ENCODE measurements around the gene MLLT3. TPM values are rescaled to one million over a fixed set of nuclear protein-coding genes. Genes with fewer than 3 reads are reported as not detected.

The MLLT3 gene
- total RNA-seq, 1 experiment from 2014 or later = 21.6 TPM

DNA sequence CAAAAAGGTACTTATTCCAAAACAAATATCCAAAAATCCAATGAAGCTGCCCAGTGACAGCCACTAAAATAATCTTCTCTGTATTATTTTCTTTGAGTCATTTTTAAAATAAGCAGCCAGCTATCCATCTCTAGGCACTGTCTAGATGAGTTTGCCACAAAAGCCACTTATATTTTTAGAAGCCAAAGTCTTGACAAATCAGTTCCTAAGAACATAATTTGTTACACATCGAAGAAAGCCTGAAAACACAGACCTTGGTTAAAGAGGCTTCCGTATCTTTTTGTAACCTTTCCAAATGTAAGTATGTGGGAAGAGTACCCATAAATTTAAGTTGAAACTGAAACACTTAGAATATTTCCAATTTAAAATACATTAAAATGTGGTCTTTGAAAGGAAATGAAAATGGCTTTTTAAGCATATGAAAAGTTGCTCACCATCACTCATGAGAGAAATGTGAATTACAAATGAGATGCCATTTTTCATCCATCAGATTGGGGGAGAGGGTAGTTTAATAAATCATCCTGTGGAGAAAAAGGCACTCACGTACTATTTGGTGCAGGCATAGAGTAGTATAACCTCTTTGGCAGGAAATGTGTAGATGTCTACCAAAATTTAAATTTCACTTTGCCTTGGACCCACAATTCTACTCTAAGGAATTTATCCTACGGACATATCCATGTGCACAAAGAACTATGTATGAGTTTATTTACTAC is 180.4 kb downstream of the MLLT3 start:
- Histone ChIP-seq H2AFZ (no peak overlapping the region), H3K9me3 (ENCODE audit: insufficient read depth, low read depth) (no peaks in the 10 kb centered on the region), H3K79me2 (ENCODE audit: low read depth) (no peaks in the 10 kb centered on the region), H3K9me2 (ENCODE audit: insufficient read depth) (no peaks in the 10 kb centered on the region), H3K36me3 (ENCODE audit: low read depth) (no peaks in the 10 kb centered on the region), H3K4me2 (no peak overlapping the region), H3K4me3 (no peak overlapping the region), H3K27ac (no peak overlapping the region), H3F3A (ENCODE audit: insufficient read depth, low read depth) (no peaks in the 10 kb centered on the region), H4K20me1 (ENCODE audit: insufficient read depth) (no peaks in the 10 kb centered on the region), H3K27me3 (ENCODE audit: insufficient read depth, low read depth) (no peaks in the 10 kb centered on the region), H3K4me1 (replicated peaks; ENCODE audit: insufficient read depth) (no peaks in the 10 kb centered on the region)
- no peak for DNase-seq
- no TSS peak for BruUV-seq (replicated peaks)
- TF ChIP-seq, protein P1, sequence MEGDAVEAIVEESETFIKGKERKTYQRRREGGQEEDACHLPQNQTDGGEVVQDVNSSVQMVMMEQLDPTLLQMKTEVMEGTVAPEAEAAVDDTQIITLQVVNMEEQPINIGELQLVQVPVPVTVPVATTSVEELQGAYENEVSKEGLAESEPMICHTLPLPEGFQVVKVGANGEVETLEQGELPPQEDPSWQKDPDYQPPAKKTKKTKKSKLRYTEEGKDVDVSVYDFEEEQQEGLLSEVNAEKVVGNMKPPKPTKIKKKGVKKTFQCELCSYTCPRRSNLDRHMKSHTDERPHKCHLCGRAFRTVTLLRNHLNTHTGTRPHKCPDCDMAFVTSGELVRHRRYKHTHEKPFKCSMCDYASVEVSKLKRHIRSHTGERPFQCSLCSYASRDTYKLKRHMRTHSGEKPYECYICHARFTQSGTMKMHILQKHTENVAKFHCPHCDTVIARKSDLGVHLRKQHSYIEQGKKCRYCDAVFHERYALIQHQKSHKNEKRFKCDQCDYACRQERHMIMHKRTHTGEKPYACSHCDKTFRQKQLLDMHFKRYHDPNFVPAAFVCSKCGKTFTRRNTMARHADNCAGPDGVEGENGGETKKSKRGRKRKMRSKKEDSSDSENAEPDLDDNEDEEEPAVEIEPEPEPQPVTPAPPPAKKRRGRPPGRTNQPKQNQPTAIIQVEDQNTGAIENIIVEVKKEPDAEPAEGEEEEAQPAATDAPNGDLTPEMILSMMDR (conservative IDR thresholded peaks at IDR 0.05) = no peak
- no peak for TF ChIP-seq EZH2 (IDR thresholded peaks at IDR 0.05; ENCODE audit: low read depth)
- CTCF ChIA-PET = no interaction called here
- intact Hi-C loops (cut with micrococcal nuclease; ENCODE audit: unreplicated experiment) = no loop called here
- POLR2A ChIA-PET (ENCODE audit: unreplicated experiment) = no interaction called here

DNA sequence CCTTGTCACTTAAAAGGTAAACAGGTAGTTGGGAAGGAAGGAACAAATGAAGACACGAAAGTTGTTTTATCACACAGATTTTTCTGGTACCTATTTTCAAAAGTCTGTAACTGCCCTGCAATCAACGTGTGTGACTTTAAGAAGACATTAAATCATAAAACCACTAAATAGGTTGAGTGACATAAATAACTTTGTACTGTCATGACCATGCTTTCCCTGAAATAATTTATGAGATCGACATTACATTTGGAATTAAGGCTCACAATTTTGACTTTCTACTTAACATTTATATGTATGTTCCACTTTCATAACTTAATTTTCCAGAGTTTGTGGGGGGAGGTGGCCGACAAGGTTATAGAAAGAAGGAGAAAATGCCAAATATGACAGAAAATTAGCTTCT is 181.1 kb downstream of the MLLT3 start:
- Histone ChIP-seq H3K27ac (no peak overlapping the region), H3K9me2 (ENCODE audit: insufficient read depth) (no peaks in the 10 kb centered on the region), H3F3A (ENCODE audit: insufficient read depth, low read depth) (no peaks in the 10 kb centered on the region), H3K4me2 (no peak overlapping the region), H2AFZ (no peak overlapping the region), H3K4me3 (no peak overlapping the region), H3K79me2 (ENCODE audit: low read depth) (no peaks in the 10 kb centered on the region), H3K9me3 (ENCODE audit: insufficient read depth, low read depth) (no peaks in the 10 kb centered on the region), H3K27me3 (ENCODE audit: insufficient read depth, low read depth) (no peaks in the 10 kb centered on the region), H4K20me1 (ENCODE audit: insufficient read depth) (no peaks in the 10 kb centered on the region), H3K36me3 (ENCODE audit: low read depth) (no peaks in the 10 kb centered on the region), H3K4me1 (replicated peaks; ENCODE audit: insufficient read depth) (no peaks in the 10 kb centered on the region)
- POLR2A ChIA-PET (ENCODE audit: unreplicated experiment) = no interaction called here
- BruUV-seq (replicated peaks) = no TSS peak
- CTCF ChIA-PET = no interaction called here
- intact Hi-C loops (cut with micrococcal nuclease; ENCODE audit: unreplicated experiment) = no loop called here
- DNase-seq = no peak
- TF ChIP-seq, protein P1 (conservative IDR thresholded peaks at IDR 0.05) = no peak
- TF ChIP-seq EZH2 (IDR thresholded peaks at IDR 0.05; ENCODE audit: low read depth) = no peak

DNA sequence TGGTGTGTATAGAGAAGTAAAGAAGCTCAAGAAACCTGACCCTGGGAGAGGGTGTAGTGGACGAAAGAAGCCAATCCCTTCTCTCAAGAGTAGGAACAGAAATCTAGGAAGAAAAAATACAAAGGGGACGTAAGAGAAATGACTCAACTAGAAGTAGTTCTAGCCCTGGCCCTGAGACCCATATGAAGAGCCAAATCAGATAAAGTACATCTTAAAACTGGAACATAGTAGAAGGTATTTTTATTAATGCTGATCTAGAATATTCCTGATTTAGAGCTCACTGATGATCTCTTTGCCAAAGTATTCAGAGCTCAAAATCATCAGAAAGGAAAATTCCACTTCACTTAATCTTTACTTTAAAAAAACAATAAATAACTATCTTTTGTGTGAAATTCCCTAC is 184.8 kb downstream of the MLLT3 start:
- intact Hi-C loops (cut with micrococcal nuclease; ENCODE audit: unreplicated experiment) = no loop called here
- POLR2A ChIA-PET (ENCODE audit: unreplicated experiment) = no interaction called here
- CTCF ChIA-PET = no interaction called here

More for the DNA sequence above, 184.8 kb downstream of the MLLT3 start:
- H3K9me3 ChIP-seq (ENCODE audit: insufficient read depth, low read depth) = no peaks in the 10 kb centered on the region
- no peaks in the 10 kb centered on the region for H3F3A ChIP-seq (ENCODE audit: insufficient read depth, low read depth)
- H3K4me3 ChIP-seq = no peak overlapping the region
- H4K20me1 ChIP-seq (ENCODE audit: insufficient read depth) = no peaks in the 10 kb centered on the region
- TF ChIP-seq EZH2 (IDR thresholded peaks at IDR 0.05; ENCODE audit: low read depth) = no peak
- TF ChIP-seq, protein P1 (conservative IDR thresholded peaks at IDR 0.05) = no peak
- H3K36me3 ChIP-seq (ENCODE audit: low read depth) = no peaks in the 10 kb centered on the region
- no peak overlapping the region for H2AFZ ChIP-seq
- H3K4me2 ChIP-seq = no peak overlapping the region
- H3K4me1 ChIP-seq (replicated peaks; ENCODE audit: insufficient read depth) = no peaks in the 10 kb centered on the region
- no peaks in the 10 kb centered on the region; the same call in 1 of the 2 replicates for H3K9me2 ChIP-seq (ENCODE audit: insufficient read depth)
- no TSS peak for BruUV-seq (replicated peaks)
- H3K27me3 ChIP-seq (ENCODE audit: insufficient read depth, low read depth) = no peaks in the 10 kb centered on the region
- no peak for DNase-seq
- H3K27ac ChIP-seq = no peak overlapping the region
- H3K79me2 ChIP-seq (ENCODE audit: low read depth) = no peaks in the 10 kb centered on the region
